Measurements from ENCODE around the gene B3GNT3.

DNA sequence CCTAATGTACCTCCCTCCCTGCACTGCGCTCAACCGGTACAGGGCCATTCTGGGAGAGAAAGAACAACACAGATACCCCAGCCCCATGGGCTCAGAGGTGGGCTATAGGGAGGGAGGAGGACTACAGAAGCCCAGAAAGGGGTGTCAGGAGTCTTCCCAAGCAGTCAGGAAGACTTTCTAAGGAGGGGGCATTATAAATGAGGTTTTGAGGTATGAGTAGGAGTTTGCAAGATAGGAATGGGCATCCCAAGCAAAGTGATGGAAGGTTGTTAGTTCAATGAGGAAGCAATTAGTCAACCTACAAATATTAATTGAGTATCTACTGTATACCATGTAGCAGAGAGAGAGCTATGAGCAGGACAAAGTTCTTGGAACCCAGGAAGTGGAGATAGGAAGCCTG, 6.3 kb upstream of the B3GNT3 start:
- TF ChIP-seq RAD21 (IDR thresholded peaks at IDR 0.05; ENCODE audit: low read depth) = no peak
- no peak for TF ChIP-seq TEAD4 (IDR thresholded peaks at IDR 0.05)
